ENCODE measurements around the gene LOXHD1. TPM values are rescaled to one million over a fixed set of nuclear protein-coding genes. Genes with fewer than 3 reads are reported as not detected.

The LOXHD1 gene
- total and polyA plus RNA-seq, 10 of the 15 experiments (the other 5 are each of a cell fraction or from before 2014, with no cell fraction given): not detected

- no peak for TF ChIP-seq MYC (IDR thresholded peaks at IDR 0.05; ENCODE audit: insufficient read depth, insufficient read length, insufficient replicate concordance, low read length, severe bottlenecking)
- TF ChIP-seq STAT1 (conservative IDR thresholded peaks at IDR 0.05): no peak
- TF ChIP-seq GABPA (IDR thresholded peaks at IDR 0.05; ENCODE audit: low read depth): no peak
- TF ChIP-seq RUNX3 (IDR thresholded peaks at IDR 0.05; ENCODE audit: low read length): no peak
- no peak for TF ChIP-seq SIN3A (IDR thresholded peaks at IDR 0.05; ENCODE audit: low read depth, low read length)
- TF ChIP-seq STAT3 (IDR thresholded peaks at IDR 0.05; ENCODE audit: low read depth, low read length): no peak
- TF ChIP-seq POU2F2 (IDR thresholded peaks at IDR 0.05; ENCODE audit: borderline replicate concordance, low read depth, low read length): no peak
- no peak for TF ChIP-seq WRNIP1 (IDR thresholded peaks at IDR 0.05; ENCODE audit: borderline replicate concordance, low read depth, low read length)
- TF ChIP-seq BCLAF1 (IDR thresholded peaks at IDR 0.05): no peak
Observed at GRCh38 chr18:46628206-46628605, 28.8 kb downstream of the LOXHD1 start (continued).

GRCh38 chr18:46627136-46627535 is 29.9 kb downstream of the LOXHD1 start:
- Histone ChIP-seq H3K27ac (ENCODE audit: control insufficient read depth, insufficient read depth) (no peak overlapping the region), H3K9me3 (replicated peaks; ENCODE audit: control insufficient read depth, insufficient read depth, low read length) (no peaks in the 10 kb centered on the region; the same call in 2 of the 3 replicates), H3K79me2 (ENCODE audit: control insufficient read depth, insufficient read depth, low read length) (no peaks in the 10 kb centered on the region), H3K4me1 (ENCODE audit: control insufficient read depth, insufficient read depth, low read length) (no peaks in the 10 kb centered on the region), H3K36me3 (ENCODE audit: control insufficient read depth in 2 of 2, insufficient read depth in 2 of 2, low read length in 1 of 2) (no peaks in the 10 kb centered on the region), H3K4me2 (ENCODE audit: control insufficient read depth, insufficient read depth) (no peak overlapping the region), H2AFZ (ENCODE audit: control insufficient read depth, low read depth, low read length) (no peak overlapping the region), H3K4me3 (no peak overlapping the region), H4K20me1 (ENCODE audit: control insufficient read depth, insufficient read depth) (no peaks in the 10 kb centered on the region), H3K27me3 (replicated peaks in 1 of 2; ENCODE audit: control insufficient read depth in 2 of 2, insufficient read depth in 2 of 2, low read length in 1 of 2) (peaks cover 0 to 2% of the 10 kb centered on the region in 2 experiments; a peak in 1 of 4 replicates), H3K9ac (ENCODE audit: control insufficient read depth, insufficient read depth, low read length) (no peak overlapping the region)
- ChIA-PET CTCF (no interaction called here), RAD21 (ENCODE audit: unreplicated experiment) (no interaction called here), SMC1A (ENCODE audit: uncharacterized antibody, unreplicated experiment) (interaction anchor here (0.5 kb wide), 1 partner anchor 17 kb away, joined by 3 read pairs; no protein-coding TSS in a partner anchor), POLR2A (no interaction called here)
- BruUV-seq (replicated peaks): no TSS peak
- DNase-seq (ENCODE audit: low read depth, low spot score) (no peak), ATAC-seq (no peak), FAIRE-seq (no peak)
- intact Hi-C loops (cut with micrococcal nuclease; ENCODE audit: unreplicated experiment): no loop called here
- TF ChIP-seq CHD4 (IDR thresholded peaks at IDR 0.05) (no peak), SRF (IDR thresholded peaks at IDR 0.05; ENCODE audit: low read depth in 2 of 2, low read length in 2 of 2) (no peak), ZNF274 (IDR thresholded peaks at IDR 0.05; ENCODE audit: insufficient read depth, insufficient read length) (no peak), RELA (IDR thresholded peaks at IDR 0.05; ENCODE audit: borderline replicate concordance, partially characterized antibody) (no peak), ZSCAN29 (IDR thresholded peaks at IDR 0.05) (no peak), POU2F2 (IDR thresholded peaks at IDR 0.05; ENCODE audit: borderline replicate concordance, low read depth, low read length) (no peak), SIX5 (IDR thresholded peaks at IDR 0.05; ENCODE audit: low read depth, low read length, severe bottlenecking) (no peak), EZH2 (IDR thresholded peaks at IDR 0.05; ENCODE audit: borderline replicate concordance, control insufficient read depth, low read depth, low read length) (no peak), MAX (IDR thresholded peaks at IDR 0.05; ENCODE audit: low read depth, low read length) (no peak), ZNF622 (IDR thresholded peaks at IDR 0.05) (no peak), YY1 (IDR thresholded peaks at IDR 0.05; ENCODE audit: low read depth, low read length) (no peak), E2F4 (IDR thresholded peaks at IDR 0.05; ENCODE audit: low read depth, low read length) (no peak)
- in situ Hi-C loops (cut with MboI): no loop called here
- 0% methylated on average over 2 of the region's 2 CpGs for WGBS (ENCODE audit: insufficient coverage, insufficient replicate concordance, low lambda C conversion rate, missing lambda C conversion rate)

Data from GM12878 (cell line).